GM21717 (cell line): ENCODE measurements around the gene SEPTIN6.
A peak's percentile ranks its signal among the peaks of the same experiment; 100 is the strongest.

ENCODE experiments used
- ATAC-seq: cut with Tn5 transposase; IDR thresholded peaks from one replicate; pipeline ENCODE4 v1.9.1; 2021; ENCODE audit warnings: mild to moderate bottlenecking, moderate library complexity; ENCODE audit not compliant: unreplicated experiment

The SEPTIN6 gene

GRCh38 chrX:119693040-119693995 is at the start of gene SEPTIN6:
SEPTIN6 (minus strand) TSS chrX:119693168; CDS start chrX:119693105, 63 bp downstream.
- peak; percentile 65 for ATAC-seq

GRCh38 chrX:119738742-119739141 is 45.8 kb upstream of the SEPTIN6 start:
- ATAC-seq = no peak

GRCh38 chrX:119736206-119736764 is 43.3 kb upstream of the SEPTIN6 start:
- ATAC-seq = no peak

- ATAC-seq = no peak
Observed at GRCh38 chrX:119735467-119735866, 42.5 kb upstream of the SEPTIN6 start.

DNA sequence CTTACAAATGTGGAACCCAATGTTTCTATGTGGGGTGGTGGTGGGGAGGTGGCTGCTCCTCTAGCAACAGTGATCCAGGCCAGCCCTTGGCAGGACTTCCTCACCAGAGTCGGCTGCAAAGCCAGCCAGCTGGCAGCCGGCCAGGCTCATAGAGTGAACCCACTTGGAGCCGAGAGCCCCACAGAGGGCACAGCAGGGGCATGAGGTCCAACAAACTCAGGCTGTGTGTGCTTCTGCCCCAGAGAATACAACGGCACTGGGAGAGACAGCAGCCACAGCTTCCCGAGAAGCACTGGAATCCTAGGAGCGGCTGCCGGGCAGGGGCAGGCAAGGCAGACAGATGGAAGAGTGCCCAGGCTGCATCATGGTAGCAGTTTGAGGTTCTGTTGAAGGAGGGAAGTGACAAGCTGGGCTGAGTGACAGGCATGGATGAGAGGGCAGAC is 42.0 kb upstream of the SEPTIN6 start:
- no peak for ATAC-seq

GRCh38 chrX:119729408-119730201 is 36.6 kb upstream of the SEPTIN6 start:
- peak; percentile 56 for ATAC-seq

GRCh38 chrX:119728487-119728886 is 35.5 kb upstream of the SEPTIN6 start:
- ATAC-seq = no peak

- no peak for ATAC-seq
Observed at GRCh38 chrX:119726900-119727555, 34.1 kb upstream of the SEPTIN6 start.

- no peak for ATAC-seq
Observed at GRCh38 chrX:119721926-119722325, 29.0 kb upstream of the SEPTIN6 start.

- ATAC-seq = no peak
Observed at GRCh38 chrX:119721487-119721886, 28.5 kb upstream of the SEPTIN6 start.

DNA sequence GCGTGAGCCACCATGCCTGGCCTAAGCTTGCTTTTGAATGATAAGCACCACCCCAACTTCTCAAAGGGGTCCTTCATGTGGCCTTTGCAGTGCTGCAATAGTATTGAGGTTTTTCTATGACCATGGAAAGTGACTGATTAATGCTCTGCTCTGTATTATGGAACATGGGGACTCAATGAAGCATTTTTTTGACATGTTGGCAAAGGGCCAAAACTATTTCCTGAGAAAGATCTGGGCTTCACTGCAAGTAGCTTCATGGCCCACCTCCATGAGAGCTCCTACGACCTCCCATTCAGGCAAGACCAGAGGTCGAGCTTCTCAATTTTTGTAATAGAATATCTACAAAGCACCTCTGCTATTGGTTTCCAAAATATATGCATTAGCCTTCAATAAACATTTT is 16.7 kb upstream of the SEPTIN6 start:
- ATAC-seq = no peak

- no peak for ATAC-seq
Observed at GRCh38 chrX:119708936-119709335, 16.0 kb upstream of the SEPTIN6 start.

DNA sequence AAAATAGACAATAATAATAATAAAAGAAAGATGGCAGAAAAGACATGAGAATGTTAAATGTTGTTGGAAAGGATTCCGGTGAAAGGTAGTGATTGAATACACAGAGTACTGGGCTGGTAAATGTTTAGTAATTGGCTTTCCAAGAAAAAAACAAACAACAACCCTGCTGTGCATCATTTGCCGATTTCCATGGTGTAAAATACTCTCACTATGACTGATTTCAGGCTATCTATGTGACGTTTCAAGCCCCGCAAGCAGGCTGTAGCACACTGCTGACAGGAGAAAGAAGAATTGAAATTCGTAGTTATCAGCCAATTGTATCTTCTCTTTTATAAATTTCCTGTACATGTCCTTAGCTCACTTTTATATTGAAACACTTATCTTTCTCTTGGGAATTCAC is 13.6 kb upstream of the SEPTIN6 start:
- no peak for ATAC-seq

DNA sequence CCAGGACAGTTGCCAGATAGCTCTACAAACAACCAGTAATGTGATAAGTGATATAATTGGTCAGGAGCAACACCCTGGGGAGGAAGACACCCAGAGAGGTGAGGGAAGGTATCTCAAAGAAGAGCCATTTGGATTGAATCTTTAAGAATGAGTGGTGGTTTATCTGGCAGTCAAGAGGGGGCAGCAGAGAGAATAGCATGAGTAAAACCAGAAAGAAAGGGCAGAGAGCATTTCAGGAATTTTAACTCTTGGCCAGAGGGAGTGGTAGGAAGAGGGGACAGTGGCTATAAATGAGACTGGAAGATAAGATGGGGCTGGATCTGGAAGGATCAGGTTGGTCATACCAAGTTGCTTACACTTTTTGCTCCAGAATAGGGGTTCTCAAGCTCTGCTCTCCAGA is 5.9 kb upstream of the SEPTIN6 start:
- ATAC-seq = no peak

DNA sequence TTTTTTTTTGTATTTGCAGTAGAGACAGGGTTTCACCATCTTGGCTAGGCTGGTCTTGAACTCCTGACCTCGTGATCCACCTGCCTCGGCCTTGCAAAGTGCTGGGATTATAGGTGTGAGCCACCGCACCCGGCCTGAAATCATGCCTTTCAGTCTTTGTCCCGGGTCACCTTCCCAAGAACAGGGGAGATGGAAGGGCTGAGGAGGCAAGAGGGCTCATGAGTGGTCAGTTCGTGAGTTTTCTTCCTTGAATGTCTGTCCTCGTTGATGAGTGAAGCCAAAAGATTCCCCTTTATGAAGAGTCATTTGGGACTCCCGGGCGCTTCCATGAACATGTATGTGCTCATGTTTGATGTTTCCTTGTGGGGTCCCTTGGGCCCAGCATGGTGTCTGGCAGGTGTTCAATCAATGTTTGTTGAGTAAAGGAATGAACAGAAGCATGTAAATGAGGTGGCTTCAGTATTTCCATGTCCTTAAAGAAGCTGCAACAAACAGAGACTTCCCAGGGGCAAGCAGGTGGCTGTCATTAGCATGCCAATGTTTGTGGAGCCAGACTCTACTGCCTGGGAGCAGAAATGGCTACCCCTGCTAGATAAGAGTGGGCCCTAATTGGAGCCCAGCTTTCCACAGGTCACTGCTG is 3.4 kb upstream of the SEPTIN6 start:
- ATAC-seq = no peak

DNA sequence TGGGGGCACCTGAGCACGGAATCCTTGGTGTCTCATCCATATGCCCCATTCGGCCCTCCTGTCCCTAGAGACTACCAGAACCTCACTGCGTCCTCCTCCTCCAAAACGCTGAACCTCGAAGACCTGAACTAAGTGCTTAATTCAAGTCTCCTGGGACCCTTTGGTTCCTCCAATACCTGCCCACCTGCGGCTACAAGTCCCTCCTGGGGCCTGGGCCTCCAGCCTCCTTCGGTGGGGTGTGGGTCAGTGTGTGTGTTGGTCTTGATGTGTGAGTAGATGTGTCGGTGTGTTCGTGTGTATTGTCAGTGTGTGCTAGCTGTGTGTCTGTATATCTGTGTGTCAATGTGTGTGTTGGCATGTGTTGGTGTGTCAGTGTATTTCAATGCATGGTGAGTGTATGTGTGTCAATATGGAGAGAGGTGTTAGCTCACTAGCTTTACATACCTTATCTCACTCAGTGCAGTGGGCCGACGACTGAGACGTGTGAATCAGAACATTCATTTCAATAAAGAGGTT is 2.6 kb upstream of the SEPTIN6 start:
- no peak for ATAC-seq

DNA sequence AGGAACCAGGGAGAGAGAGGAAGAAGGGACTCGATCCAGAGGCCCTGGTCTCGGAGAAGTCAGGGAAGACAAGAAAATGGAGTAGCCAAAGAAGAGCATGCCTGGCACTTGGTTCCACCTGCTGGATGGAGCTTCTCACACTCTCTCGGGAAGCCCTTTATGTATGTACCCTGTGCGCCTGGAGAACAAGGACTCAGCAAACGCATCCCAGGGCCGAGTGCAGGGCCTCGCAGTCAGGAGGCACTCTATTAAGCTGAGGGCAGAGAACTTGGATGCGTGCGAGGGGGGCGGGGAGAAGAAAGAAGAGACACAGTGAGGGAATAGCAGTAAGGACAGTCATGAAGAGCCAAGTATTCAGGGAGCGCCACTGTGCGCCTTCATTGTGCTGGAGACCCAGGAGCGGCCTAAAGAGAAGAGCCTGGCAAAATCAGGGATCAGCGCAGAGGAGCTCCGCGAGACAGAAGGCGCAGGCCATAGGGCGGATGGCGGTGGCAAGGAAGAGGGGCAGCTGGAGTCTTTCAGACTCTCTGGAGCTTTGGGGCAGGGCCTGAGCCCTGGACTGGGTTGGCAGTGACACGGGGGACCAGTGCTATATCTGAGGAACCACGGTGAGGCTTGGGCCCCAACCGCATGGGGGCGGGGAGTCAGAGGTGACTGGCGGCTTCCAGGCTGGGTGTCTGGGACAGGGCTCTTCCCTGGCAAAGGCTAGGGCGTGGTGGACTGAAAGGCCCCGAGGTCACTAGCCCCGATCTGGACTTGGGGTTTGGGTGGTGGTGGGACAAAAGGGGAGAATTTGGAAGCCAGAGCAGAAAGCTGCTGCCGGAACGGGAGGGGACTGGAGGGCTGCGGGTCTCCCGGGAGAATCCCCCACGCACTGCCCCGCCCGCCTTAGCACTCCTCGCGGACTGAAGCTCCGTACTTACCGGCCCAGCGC is 1.9 kb upstream of the SEPTIN6 start:
- ATAC-seq = no peak

GRCh38 chrX:119693996-119694451 is 1.1 kb upstream of the SEPTIN6 start:
- ATAC-seq = no peak
